Measurements from ENCODE around the gene MSS51. TPM values are rescaled to one million over a fixed set of nuclear protein-coding genes. Genes with fewer than 3 reads are reported as not detected.

The MSS51 gene
- total RNA-seq, 2 donors from 2014 or later: 0.47 to 2.0 TPM

DNA sequence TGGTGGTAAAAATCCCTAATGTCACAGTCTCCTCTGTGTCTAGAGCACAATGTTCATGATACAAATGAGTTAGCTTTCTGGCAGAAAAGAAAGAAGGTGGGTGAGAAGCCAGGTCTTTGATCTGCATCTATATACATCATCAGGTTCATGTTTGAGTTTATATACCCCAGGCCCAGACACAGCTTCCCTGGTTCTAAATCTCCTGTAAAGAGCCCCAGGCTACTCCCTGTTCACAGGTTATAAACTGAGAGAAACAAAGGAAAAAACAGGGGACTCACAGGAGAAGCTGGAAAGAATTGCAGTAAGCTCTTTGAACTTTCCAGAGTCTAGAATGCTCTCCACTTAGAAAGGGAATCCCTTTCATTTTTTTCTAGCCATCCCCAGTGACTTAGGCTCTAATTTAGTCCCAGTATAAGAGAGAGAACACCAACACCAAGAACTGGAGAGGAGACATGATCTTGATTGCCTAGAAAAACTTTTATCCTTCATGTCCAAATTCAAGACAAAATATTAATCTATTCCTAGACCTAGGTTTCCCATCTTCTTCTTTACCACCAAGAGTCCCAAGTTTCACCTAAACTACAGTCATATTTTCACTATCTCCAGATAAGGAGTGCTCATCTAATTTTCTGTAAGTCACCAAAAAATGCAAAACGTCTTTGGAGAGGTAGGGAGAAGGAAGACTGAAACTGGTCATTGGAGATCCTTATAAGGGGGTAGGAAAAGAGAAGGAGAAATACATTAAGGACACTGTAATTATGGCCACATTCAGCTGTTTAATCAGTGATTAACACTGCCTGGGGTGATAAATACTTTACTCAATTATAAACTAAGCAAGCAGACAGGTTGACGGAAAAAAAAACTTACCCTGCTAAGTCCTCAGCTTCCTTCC is 469 bp downstream of the MSS51 start:
- H3K27me3 ChIP-seq: no peaks in the 10 kb centered on the region

GRCh38 chr10:73426318-73426717 is 7.0 kb downstream of the MSS51 start:
- Histone ChIP-seq H3K4me1 (no peaks in the 10 kb centered on the region), H3K9me3 (no peaks in the 10 kb centered on the region), H3K36me3 (peaks cover 59% of the 10 kb centered on the region), H3K4me3 (no peak overlapping the region), H3K27ac (no peak overlapping the region), H3K27me3 (no peaks in the 10 kb centered on the region)
- TF ChIP-seq, protein P1, sequence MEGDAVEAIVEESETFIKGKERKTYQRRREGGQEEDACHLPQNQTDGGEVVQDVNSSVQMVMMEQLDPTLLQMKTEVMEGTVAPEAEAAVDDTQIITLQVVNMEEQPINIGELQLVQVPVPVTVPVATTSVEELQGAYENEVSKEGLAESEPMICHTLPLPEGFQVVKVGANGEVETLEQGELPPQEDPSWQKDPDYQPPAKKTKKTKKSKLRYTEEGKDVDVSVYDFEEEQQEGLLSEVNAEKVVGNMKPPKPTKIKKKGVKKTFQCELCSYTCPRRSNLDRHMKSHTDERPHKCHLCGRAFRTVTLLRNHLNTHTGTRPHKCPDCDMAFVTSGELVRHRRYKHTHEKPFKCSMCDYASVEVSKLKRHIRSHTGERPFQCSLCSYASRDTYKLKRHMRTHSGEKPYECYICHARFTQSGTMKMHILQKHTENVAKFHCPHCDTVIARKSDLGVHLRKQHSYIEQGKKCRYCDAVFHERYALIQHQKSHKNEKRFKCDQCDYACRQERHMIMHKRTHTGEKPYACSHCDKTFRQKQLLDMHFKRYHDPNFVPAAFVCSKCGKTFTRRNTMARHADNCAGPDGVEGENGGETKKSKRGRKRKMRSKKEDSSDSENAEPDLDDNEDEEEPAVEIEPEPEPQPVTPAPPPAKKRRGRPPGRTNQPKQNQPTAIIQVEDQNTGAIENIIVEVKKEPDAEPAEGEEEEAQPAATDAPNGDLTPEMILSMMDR (IDR thresholded peaks at IDR 0.05): no peak
- no peak for DNase-seq (ENCODE audit: low spot score)

More for the DNA sequence above, 469 bp downstream of the MSS51 start:
- no peak overlapping the region for H3K4me3 ChIP-seq
- peak overlapping the region in 1 of 2 donors; percentile 25 for H3K27ac ChIP-seq
- TF ChIP-seq, protein P1 (IDR thresholded peaks at IDR 0.05): no peak
- peaks cover 19% of the 10 kb centered on the region for H3K36me3 ChIP-seq
- H3K9me3 ChIP-seq: no peaks in the 10 kb centered on the region
- no peaks in the 10 kb centered on the region for H3K4me1 ChIP-seq
- no peak for DNase-seq (ENCODE audit: low spot score)

- Histone ChIP-seq H3K36me3 (peaks cover 59% of the 10 kb centered on the region), H3K27me3 (no peaks in the 10 kb centered on the region), H3K27ac (no peak overlapping the region), H3K4me3 (no peak overlapping the region), H3K4me1 (no peaks in the 10 kb centered on the region), H3K9me3 (no peaks in the 10 kb centered on the region)
- TF ChIP-seq, protein P1 (IDR thresholded peaks at IDR 0.05): no peak
- no peak for DNase-seq (ENCODE audit: low spot score)
These were observed 8.9 kb downstream of the MSS51 start for GRCh38 chr10:73424478-73424877.

DNA sequence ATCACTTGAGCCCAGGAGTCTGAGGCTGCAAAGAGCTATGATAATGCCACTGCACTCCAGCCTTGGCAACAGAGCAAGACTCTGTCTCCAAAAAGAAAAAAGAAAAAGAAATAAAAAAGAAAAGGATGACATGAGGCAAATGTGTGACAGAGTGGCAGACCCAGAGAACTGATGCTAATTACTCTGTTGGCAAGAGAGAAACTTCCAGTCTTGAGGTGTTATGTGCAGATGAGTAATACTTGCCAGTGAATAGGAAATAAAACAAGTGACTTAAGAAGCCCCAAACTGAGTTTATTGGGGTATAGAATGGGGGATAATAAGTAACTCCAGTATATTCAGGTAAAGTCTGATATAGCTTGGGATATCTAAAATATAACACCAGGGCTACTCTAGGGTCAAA is 10.1 kb downstream of the MSS51 start:
- peaks cover 58% of the 10 kb centered on the region for H3K36me3 ChIP-seq
- no peaks in the 10 kb centered on the region for H3K27me3 ChIP-seq
- DNase-seq (ENCODE audit: low spot score): no peak
- H3K27ac ChIP-seq: no peak overlapping the region
- TF ChIP-seq, protein P1 (IDR thresholded peaks at IDR 0.05): no peak
- no peaks in the 10 kb centered on the region for H3K4me1 ChIP-seq
- H3K4me3 ChIP-seq: no peak overlapping the region
- H3K9me3 ChIP-seq: no peaks in the 10 kb centered on the region

DNA sequence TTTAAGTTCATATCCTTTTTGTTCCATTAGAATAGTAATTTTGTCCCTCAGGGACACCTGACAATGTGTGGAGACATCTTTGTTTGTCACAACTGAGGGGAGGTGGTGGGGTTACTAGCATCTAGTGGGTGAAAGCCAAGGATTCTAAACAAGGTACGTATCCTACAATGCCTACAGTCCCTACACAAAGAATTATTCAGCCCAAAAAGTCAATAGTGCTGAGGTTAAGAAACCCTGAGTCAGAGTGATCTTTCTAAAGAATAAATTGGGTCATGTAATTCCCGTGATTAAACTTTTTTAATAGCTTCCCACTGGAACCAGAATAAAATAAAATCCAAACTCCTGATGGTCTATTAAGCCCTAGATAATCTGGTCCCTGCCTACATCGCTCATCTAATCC is 16.8 kb downstream of the MSS51 start:
- no peaks in the 10 kb centered on the region for H3K9me3 ChIP-seq
- no peaks in the 10 kb centered on the region for H3K27me3 ChIP-seq
- H3K4me3 ChIP-seq: no peak overlapping the region
- H3K36me3 ChIP-seq: no peaks in the 10 kb centered on the region
- TF ChIP-seq, protein P1 (IDR thresholded peaks at IDR 0.05): no peak
- peaks cover 0 to 20% of the 10 kb centered on the region in 2 donors for H3K4me1 ChIP-seq
- H3K27ac ChIP-seq: no peak overlapping the region
- DNase-seq (ENCODE audit: low spot score): no peak

Data from right atrium auricular region (tissue), 2 donors.